ENCODE data around the gene NR2F2.
A peak's percentile ranks its signal among the peaks of the same experiment; 100 is the strongest.

Gene NR2F2

GRCh38 chr15:96343113-96344059, 12.9 kb downstream of the NR2F2 start:
- no peak for DNase-seq (ENCODE audit: low read depth)
- TF ChIP-seq CTCF (IDR thresholded peaks at IDR 0.05; ENCODE audit: insufficient read depth, low read depth, low read length, missing control alignments), result no peak
- no peak overlapping the region for H3K4me3 ChIP-seq (ENCODE audit: low read depth, low read length)

- H3K4me3 ChIP-seq (ENCODE audit: low read depth, low read length), result no peak overlapping the region
- DNase-seq (ENCODE audit: low read depth), result no peak
- TF ChIP-seq CTCF (IDR thresholded peaks at IDR 0.05; ENCODE audit: insufficient read depth, low read depth, low read length, missing control alignments), result no peak
Observed at GRCh38 chr15:96344060-96344705, 13.7 kb downstream of the NR2F2 start.

GRCh38 chr15:96344706-96345559, 14.4 kb downstream of the NR2F2 start:
- no peak for TF ChIP-seq CTCF (IDR thresholded peaks at IDR 0.05; ENCODE audit: insufficient read depth, low read depth, low read length, missing control alignments)
- H3K4me3 ChIP-seq (ENCODE audit: low read depth, low read length), result no peak overlapping the region
- no peak for DNase-seq (ENCODE audit: low read depth)

- DNase-seq (ENCODE audit: low read depth), result peak; percentile 49
- peak; percentile 31 for TF ChIP-seq CTCF (IDR thresholded peaks at IDR 0.05; ENCODE audit: insufficient read depth, low read depth, low read length, missing control alignments)
Observed at GRCh38 chr15:96345560-96346399, 15.3 kb downstream of the NR2F2 start.

GRCh38 chr15:96346409-96346970, 16.0 kb downstream of the NR2F2 start:
- no peak for TF ChIP-seq CTCF (IDR thresholded peaks at IDR 0.05; ENCODE audit: insufficient read depth, low read depth, low read length, missing control alignments)
- H3K4me3 ChIP-seq (ENCODE audit: low read depth, low read length), result no peak overlapping the region
- no peak for DNase-seq (ENCODE audit: low read depth)

More at GRCh38 chr15:96345560-96346399, 15.3 kb downstream of the NR2F2 start:
- H3K4me3 ChIP-seq (ENCODE audit: low read depth, low read length), result no peak overlapping the region

Data from GM12865 (cell line).